ENCODE results near the gene CDKN2AIPNL. TPM values are rescaled to one million over a fixed set of nuclear protein-coding genes. Genes with fewer than 3 reads are reported as not detected.
"Not testable (repeated sequence)": the region's sequence is repeated elsewhere in the genome, so short reads cannot be mapped to it uniquely, and the experiment has no call there.

CDKN2AIPNL gene
- total RNA-seq, 1 experiment from 2014 or later, result 35.3 TPM

DNA sequence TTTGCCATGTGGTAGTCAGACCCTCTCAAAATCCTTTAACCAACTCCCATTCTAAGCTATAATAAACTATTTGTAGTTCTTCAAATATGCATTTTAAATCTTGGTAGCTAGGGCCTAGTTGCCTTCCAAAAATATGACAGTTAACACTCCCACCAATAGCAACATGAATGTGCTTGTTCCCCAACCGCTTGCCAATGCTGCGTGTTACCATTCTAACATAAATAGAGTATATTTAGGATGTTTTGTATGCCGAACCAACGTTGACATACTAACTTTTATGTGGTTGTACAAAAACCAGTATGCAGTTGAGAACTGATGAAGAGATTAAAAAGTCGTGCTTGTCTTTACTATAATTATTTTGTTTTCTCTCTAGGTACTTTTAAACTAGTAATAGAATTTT lies 31.3 kb downstream of the CDKN2AIPNL start:
- no peak for DNase-seq
- no peak overlapping the region for H3K4me3 ChIP-seq
- no TSS peak for BruUV-seq (replicated peaks)
- CTCF ChIA-PET, result no interaction called here
- H3K27ac ChIP-seq, result no peak overlapping the region
- intact Hi-C loops (cut with micrococcal nuclease; ENCODE audit: unreplicated experiment), result no loop called here
- H3F3A ChIP-seq (ENCODE audit: insufficient read depth, low read depth), result peaks cover 7% of the 10 kb centered on the region; the same call in 1 of the 2 replicates
- no peaks in the 10 kb centered on the region for H3K4me1 ChIP-seq (replicated peaks; ENCODE audit: insufficient read depth)
- H3K4me2 ChIP-seq, result no peak overlapping the region
- POLR2A ChIA-PET (ENCODE audit: unreplicated experiment), result interaction anchor here (0.5 to 0.7 kb wide), 2 partner anchors 127 to 234 kb away, joined by 3 to 4 read pairs; no protein-coding TSS in a partner anchor
- peaks cover 46% of the 10 kb centered on the region for H3K36me3 ChIP-seq (ENCODE audit: low read depth)
- H4K20me1 ChIP-seq (ENCODE audit: insufficient read depth), result peaks cover 26% of the 10 kb centered on the region; the same call in 1 of the 2 replicates
- peaks cover 25% of the 10 kb centered on the region for H3K79me2 ChIP-seq (ENCODE audit: low read depth)
- H3K9me2 ChIP-seq (ENCODE audit: insufficient read depth), result no peaks in the 10 kb centered on the region
- no peak for TF ChIP-seq EZH2 (IDR thresholded peaks at IDR 0.05; ENCODE audit: low read depth)
- TF ChIP-seq CTCF (conservative IDR thresholded peaks at IDR 0.05), result no peak
- no peaks in the 10 kb centered on the region for H3K9me3 ChIP-seq (ENCODE audit: insufficient read depth, low read depth)
- no peak overlapping the region for H2AFZ ChIP-seq
- no peaks in the 10 kb centered on the region for H3K27me3 ChIP-seq (ENCODE audit: insufficient read depth, low read depth)

GRCh38 chr5:134374232-134374631 lies 37.4 kb downstream of the CDKN2AIPNL start:
- no peaks in the 10 kb centered on the region for H3K27me3 ChIP-seq (ENCODE audit: insufficient read depth, low read depth)
- no peak overlapping the region for H2AFZ ChIP-seq
- TF ChIP-seq EZH2 (IDR thresholded peaks at IDR 0.05; ENCODE audit: low read depth), result no peak
- TF ChIP-seq CTCF (conservative IDR thresholded peaks at IDR 0.05), result no peak
- no TSS peak for BruUV-seq (replicated peaks)
- H3K9me3 ChIP-seq (ENCODE audit: insufficient read depth, low read depth), result no peaks in the 10 kb centered on the region
- no peak overlapping the region for H3K4me3 ChIP-seq
- H3K4me1 ChIP-seq (replicated peaks; ENCODE audit: insufficient read depth), result peaks cover 14% of the 10 kb centered on the region
- peaks cover 46% of the 10 kb centered on the region for H4K20me1 ChIP-seq (ENCODE audit: insufficient read depth)
- ChIA-PET CTCF (no interaction called here), POLR2A (ENCODE audit: unreplicated experiment) (no interaction called here)
- H3K27ac ChIP-seq, result no peak overlapping the region
- H3F3A ChIP-seq (ENCODE audit: insufficient read depth, low read depth), result peaks cover 18% of the 10 kb centered on the region
- no peak for DNase-seq
- no peaks in the 10 kb centered on the region for H3K9me2 ChIP-seq (ENCODE audit: insufficient read depth)
- 0 out of 2 replicates have a peak, but pooled peaks cover 28% of the 10 kb centered on the region for H3K36me3 ChIP-seq (ENCODE audit: low read depth)
- intact Hi-C loops (cut with micrococcal nuclease; ENCODE audit: unreplicated experiment), result loop anchor here (5.0 kb wide), 4 partner anchors 138 to 363 kb away; partner anchors contain the start of genes CAMLG and PPP2CA
- no peak overlapping the region for H3K4me2 ChIP-seq
- H3K79me2 ChIP-seq (ENCODE audit: low read depth), result peaks cover 65% of the 10 kb centered on the region

DNA sequence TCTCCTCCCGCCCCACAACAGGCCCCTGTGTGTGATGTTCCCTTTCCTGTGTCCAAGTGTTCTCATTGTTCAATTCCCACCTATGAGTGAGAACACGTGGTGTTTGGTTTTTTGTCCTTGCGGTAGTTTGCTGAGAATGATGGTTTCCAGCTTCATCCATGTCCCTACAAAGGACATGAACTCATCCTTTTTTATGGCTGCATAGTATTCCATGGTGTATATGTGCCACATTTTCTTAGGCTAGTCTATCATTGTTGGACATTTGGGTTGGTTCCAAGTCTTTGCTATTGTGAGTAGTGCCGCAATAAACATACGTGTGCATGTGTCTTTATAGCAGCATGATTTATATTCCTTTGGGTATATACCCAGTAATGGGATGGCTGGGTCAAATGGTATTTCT lies 38.0 kb downstream of the CDKN2AIPNL start:
- H3K27ac ChIP-seq; BruUV-seq (replicated peaks); H3K9me2 ChIP-seq (ENCODE audit: insufficient read depth); CTCF ChIA-PET; DNase-seq; H3K27me3 ChIP-seq (ENCODE audit: insufficient read depth, low read depth); H2AFZ ChIP-seq; H3K9me3 ChIP-seq (ENCODE audit: insufficient read depth, low read depth); POLR2A ChIA-PET (ENCODE audit: unreplicated experiment); H3K4me3 ChIP-seq: not testable (repeated sequence)
- H3K79me2 ChIP-seq (ENCODE audit: low read depth), result peaks cover 65% of the 10 kb centered on the region
- peak overlapping the region; percentile 96; the same call in 1 of the 2 replicates for H3K4me2 ChIP-seq
- H3F3A ChIP-seq (ENCODE audit: insufficient read depth, low read depth), result peaks cover 18% of the 10 kb centered on the region
- 0 out of 2 replicates have a peak, but pooled peaks cover 25% of the 10 kb centered on the region for H3K36me3 ChIP-seq (ENCODE audit: low read depth)
- peaks cover 44% of the 10 kb centered on the region for H4K20me1 ChIP-seq (ENCODE audit: insufficient read depth)
- intact Hi-C loops (cut with micrococcal nuclease; ENCODE audit: unreplicated experiment), result loop anchor here (5.0 kb wide), 4 partner anchors 139 to 364 kb away; partner anchors contain the start of genes CAMLG and PPP2CA
- H3K4me1 ChIP-seq (replicated peaks; ENCODE audit: insufficient read depth), result peaks cover 14% of the 10 kb centered on the region
